RWPE2 (cell line): ENCODE measurements around the gene MOK.

Experiments
- ATAC-seq: fragments of 200-7000 bp; cut with Tn5 transposase; 3 replicates; pipeline ENCODE4 v1.9.1; 2021; ENCODE audit warnings: low read depth
- DNase-seq: peaks from one replicate; pipeline ENCODE4 v3.0.0-alpha.2; 2020; ENCODE audit warnings: low spot score
- H3K27ac ChIP-seq: fragments of 450-650 bp; 2 replicates; pipeline ENCODE4 v1.5.1; 2017; ENCODE audit warnings: mild to moderate bottlenecking; ENCODE audit not compliant: poor library complexity, severe bottlenecking
- H3K27me3 ChIP-seq: fragments of 250-450 bp; sonication (Bioruptor Pico); 2 replicates; pipeline ENCODE4 v1.5.1; 2021; ENCODE audit warnings: mild to moderate bottlenecking, moderate library complexity; ENCODE audit not compliant: insufficient read depth, poor library complexity, severe bottlenecking
- H3K36me3 ChIP-seq: fragments of 250-450 bp; sonication (Bioruptor Pico); 2 replicates; pipeline ENCODE4 v1.5.1; 2020; ENCODE audit warnings: low read depth, mild to moderate bottlenecking, moderate library complexity
- H3K4me1 ChIP-seq: fragments of 250-450 bp; sonication (Bioruptor Pico); 2 replicates; pipeline ENCODE4 v1.5.1; 2021; ENCODE audit warnings: mild to moderate bottlenecking, moderate library complexity; ENCODE audit not compliant: insufficient read depth, poor library complexity, severe bottlenecking
- H3K4me3 ChIP-seq: fragments of 250-450 bp; sonication (Bioruptor Pico); 2 replicates; pipeline ENCODE4 v1.5.1; 2021; ENCODE audit warnings: mild to moderate bottlenecking, moderate library complexity; ENCODE audit not compliant: severe bottlenecking
- H3K9me3 ChIP-seq: fragments of 250-450 bp; sonication (Bioruptor Pico); 2 replicates; pipeline ENCODE4 v1.5.1; 2021; ENCODE audit warnings: mild to moderate bottlenecking, moderate library complexity; ENCODE audit not compliant: severe bottlenecking
- TF ChIP-seq, protein P1 (sequence below): fragments of 450-650 bp; IDR thresholded peaks from one replicate; pipeline ENCODE4 v1.5.1; 2017; ENCODE audit warnings: mild to moderate bottlenecking, moderate library complexity; ENCODE audit not compliant: poor library complexity, severe bottlenecking

Gene MOK

DNA sequence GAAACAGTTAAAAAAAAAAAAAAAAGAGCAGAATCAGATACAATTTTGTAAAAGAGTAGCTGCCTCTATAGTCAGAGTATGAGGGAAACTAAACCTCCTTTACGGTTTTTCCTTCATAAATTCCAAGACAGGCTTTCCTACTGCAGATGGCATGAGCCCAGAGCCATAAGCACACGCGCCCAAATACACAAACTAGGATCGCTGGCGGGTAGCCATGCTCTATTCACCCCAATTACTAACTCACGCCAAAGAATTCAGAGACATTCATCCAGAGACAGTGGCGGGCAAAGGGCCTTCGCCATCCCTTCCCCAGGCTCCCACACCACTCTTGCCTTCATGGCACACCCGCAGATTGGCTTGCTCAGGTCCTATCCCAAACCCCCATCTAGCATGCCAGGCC lies 48.2 kb downstream of the MOK start:
- TF ChIP-seq, protein P1, sequence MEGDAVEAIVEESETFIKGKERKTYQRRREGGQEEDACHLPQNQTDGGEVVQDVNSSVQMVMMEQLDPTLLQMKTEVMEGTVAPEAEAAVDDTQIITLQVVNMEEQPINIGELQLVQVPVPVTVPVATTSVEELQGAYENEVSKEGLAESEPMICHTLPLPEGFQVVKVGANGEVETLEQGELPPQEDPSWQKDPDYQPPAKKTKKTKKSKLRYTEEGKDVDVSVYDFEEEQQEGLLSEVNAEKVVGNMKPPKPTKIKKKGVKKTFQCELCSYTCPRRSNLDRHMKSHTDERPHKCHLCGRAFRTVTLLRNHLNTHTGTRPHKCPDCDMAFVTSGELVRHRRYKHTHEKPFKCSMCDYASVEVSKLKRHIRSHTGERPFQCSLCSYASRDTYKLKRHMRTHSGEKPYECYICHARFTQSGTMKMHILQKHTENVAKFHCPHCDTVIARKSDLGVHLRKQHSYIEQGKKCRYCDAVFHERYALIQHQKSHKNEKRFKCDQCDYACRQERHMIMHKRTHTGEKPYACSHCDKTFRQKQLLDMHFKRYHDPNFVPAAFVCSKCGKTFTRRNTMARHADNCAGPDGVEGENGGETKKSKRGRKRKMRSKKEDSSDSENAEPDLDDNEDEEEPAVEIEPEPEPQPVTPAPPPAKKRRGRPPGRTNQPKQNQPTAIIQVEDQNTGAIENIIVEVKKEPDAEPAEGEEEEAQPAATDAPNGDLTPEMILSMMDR = no peak
- ATAC-seq (no peak), DNase-seq (no peak)
- no peak overlapping the region for H3K4me3 ChIP-seq
- H3K36me3 ChIP-seq = 0 out of 2 replicates have a peak, but pooled peaks cover 3% of the 10 kb centered on the region
- H3K27ac ChIP-seq = no peak overlapping the region
- no peaks in the 10 kb centered on the region for H3K27me3 ChIP-seq
- H3K4me1 ChIP-seq = peaks cover 7% of the 10 kb centered on the region
- H3K9me3 ChIP-seq = no peaks in the 10 kb centered on the region

DNA sequence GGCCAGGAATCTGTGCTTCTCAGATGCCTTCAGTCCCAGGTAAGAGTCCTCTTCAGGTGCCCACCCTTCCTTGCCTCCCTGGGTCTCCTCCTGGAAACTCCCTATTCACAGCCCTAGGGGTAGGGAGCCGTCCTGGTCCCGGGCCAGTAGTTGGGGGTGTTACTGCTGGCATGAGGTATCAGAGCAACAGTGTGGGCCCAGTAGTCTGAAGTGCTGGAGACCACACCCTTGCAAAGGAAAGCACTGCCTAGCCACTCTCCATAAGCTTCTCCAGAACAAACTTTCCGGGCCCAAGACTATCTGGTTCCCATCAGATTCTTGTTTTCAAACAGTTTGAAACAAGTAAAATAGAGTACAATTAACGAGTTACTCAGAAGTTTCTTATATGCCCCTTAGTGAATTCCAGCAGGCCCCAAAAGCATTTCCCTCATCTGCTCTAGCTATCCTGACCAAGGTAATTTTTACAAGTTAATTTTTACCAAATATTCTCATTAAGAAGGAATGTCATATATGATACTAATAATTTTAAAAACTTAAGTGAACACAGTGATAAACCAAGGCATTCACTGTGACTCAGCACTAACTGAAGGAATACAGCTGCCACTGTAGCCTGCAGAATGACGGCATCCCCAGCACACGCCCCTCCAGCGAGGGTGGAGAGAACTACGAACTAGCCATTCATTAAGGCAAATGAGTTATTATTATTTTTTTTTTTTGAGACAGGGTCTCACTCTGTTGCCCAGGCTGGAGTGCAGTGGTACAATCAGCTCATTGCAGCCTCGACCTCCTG lies 49.4 kb downstream of the MOK start:
- Histone ChIP-seq H3K9me3 (no peaks in the 10 kb centered on the region), H3K4me3 (no peak overlapping the region), H3K36me3 (peaks cover 3% of the 10 kb centered on the region; the same call in 1 of the 2 replicates), H3K27me3 (no peaks in the 10 kb centered on the region), H3K27ac (peak overlapping the region; percentile 24), H3K4me1 (peaks cover 7% of the 10 kb centered on the region)
- DNase-seq (no peak), ATAC-seq (peak; percentile 42; the same call in 1 of the 3 replicates)
- TF ChIP-seq, protein P1 = no peak

DNA sequence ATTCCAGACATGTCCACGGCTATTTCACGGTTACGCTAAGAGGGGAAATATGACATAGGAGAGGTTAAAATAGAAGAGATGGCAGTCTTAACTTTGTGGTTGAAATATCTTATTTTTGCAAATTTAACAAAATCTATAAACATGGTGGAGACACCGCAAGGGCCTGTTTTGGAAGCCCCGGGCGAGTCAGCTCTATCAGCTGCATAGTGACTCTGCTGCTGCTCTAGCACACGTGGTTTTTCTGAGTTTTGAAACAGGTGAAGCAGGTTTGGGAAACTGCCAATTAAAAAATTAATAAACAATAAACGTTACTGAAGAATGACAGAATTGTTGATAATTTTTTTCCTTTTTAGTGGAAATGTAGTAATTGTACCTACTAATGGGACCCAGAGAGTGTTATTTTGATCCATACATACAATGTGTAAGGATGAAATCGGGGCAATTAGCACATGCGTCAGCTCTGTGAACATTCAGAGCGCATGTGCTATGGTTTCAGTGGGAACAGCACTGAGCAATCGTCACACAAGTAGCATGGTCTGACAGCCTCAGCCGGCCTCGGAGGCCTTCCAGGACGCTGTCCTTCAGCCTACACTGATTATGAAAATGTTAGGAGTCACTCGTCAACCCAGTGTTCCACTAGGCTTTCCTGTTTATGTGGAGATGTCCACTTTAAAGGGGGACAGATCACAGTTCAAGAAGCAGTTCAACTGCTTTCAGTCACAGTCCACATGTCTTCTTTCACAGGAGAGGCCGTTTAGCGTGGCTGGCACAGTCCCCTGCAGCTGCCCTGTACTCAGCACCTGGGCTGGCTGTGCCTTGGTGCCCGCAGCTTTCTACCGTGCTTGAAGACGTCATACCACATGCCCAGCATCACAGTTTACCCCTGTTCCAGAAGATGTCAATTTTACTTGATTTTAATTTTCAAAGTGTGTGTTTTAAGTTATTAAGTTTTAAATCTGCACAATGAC lies 51.8 kb downstream of the MOK start:
- Histone ChIP-seq H3K36me3 (peaks cover 3% of the 10 kb centered on the region; the same call in 1 of the 2 replicates), H3K27me3 (no peaks in the 10 kb centered on the region), H3K9me3 (no peaks in the 10 kb centered on the region), H3K4me1 (peaks cover 7% of the 10 kb centered on the region), H3K4me3 (no peak overlapping the region), H3K27ac (no peak overlapping the region)
- DNase-seq = no peak
- TF ChIP-seq, protein P1 = no peak
- ATAC-seq = no peak

DNA sequence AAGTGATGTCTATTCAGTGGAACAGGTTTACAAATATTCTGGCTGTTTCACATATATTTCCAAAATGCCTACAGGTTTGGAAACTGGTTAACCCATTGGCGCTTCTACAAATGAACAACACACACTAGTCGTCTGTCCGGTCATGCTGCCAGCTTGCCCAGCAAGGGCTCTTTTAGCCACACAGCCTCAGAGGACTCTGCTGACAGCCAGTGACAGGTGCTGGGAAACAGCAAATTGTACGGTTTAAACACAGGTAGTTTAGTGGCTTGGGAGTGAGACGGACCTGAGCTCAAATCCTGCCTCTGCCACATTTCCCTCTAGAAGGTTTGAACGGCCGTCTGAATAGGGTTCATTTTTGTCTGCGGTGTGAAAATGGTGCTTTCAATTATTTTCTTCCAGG lies 53.8 kb downstream of the MOK start:
- DNase-seq (no peak), ATAC-seq (no peak)
- Histone ChIP-seq H3K9me3 (no peaks in the 10 kb centered on the region), H3K4me3 (no peak overlapping the region), H3K27me3 (no peaks in the 10 kb centered on the region), H3K36me3 (peaks cover 3% of the 10 kb centered on the region; the same call in 1 of the 2 replicates), H3K27ac (no peak overlapping the region), H3K4me1 (peaks cover 7% of the 10 kb centered on the region)
- TF ChIP-seq, protein P1 = no peak
